Dedifferentiated amniotic fluid mesenchymal stem cell (primary cell): ENCODE measurements around the gene LAMC2.

Experiments used
- DNase-seq: peaks from one replicate; pipeline ENCODE4 v3.0.0-alpha.2; 2016; ENCODE audit errors: extremely low spot score

LAMC2 gene

GRCh38 chr1:183214021-183214970 is 28.2 kb downstream of the LAMC2 start:
- no peak for DNase-seq

GRCh38 chr1:183215076-183215720 is 29.1 kb downstream of the LAMC2 start:
- DNase-seq: no peak

GRCh38 chr1:183215936-183216335 is 29.9 kb downstream of the LAMC2 start:
- no peak for DNase-seq

GRCh38 chr1:183218027-183218618 is 32.1 kb downstream of the LAMC2 start:
- DNase-seq: no peak

GRCh38 chr1:183218971-183219615 is 33.0 kb downstream of the LAMC2 start:
- DNase-seq: no peak

GRCh38 chr1:183219616-183220009 is 33.5 kb downstream of the LAMC2 start:
- no peak for DNase-seq

GRCh38 chr1:183222909-183223308 is 36.8 kb downstream of the LAMC2 start:
- DNase-seq: no peak

GRCh38 chr1:183223467-183223866 is 37.4 kb downstream of the LAMC2 start:
- no peak for DNase-seq

- no peak for DNase-seq
Measured at GRCh38 chr1:183226361-183226760, 40.3 kb downstream of the LAMC2 start.

GRCh38 chr1:183226963-183227362 is 40.9 kb downstream of the LAMC2 start:
- DNase-seq: no peak

- DNase-seq: no peak
Measured at GRCh38 chr1:183227422-183228346, 41.6 kb downstream of the LAMC2 start.

GRCh38 chr1:183228347-183229220 is 42.5 kb downstream of the LAMC2 start:
- DNase-seq: no peak

- no peak for DNase-seq
Measured at GRCh38 chr1:183230413-183230812, 44.3 kb downstream of the LAMC2 start.

GRCh38 chr1:183231545-183231944 is 45.5 kb downstream of the LAMC2 start:
- no peak for DNase-seq

- no peak for DNase-seq
Measured at GRCh38 chr1:183233113-183233512, 47.0 kb downstream of the LAMC2 start.

- peak; percentile 89 for DNase-seq
Measured at GRCh38 chr1:183234660-183235476, 48.8 kb downstream of the LAMC2 start.

GRCh38 chr1:183235503-183235902 is 49.4 kb downstream of the LAMC2 start:
- no peak for DNase-seq

GRCh38 chr1:183236158-183236725 is 50.2 kb downstream of the LAMC2 start:
- no peak for DNase-seq

GRCh38 chr1:183237046-183237445 is 51.0 kb downstream of the LAMC2 start:
- no peak for DNase-seq
